ENCODE measurements around the gene AUTS2.

AUTS2 gene

DNA sequence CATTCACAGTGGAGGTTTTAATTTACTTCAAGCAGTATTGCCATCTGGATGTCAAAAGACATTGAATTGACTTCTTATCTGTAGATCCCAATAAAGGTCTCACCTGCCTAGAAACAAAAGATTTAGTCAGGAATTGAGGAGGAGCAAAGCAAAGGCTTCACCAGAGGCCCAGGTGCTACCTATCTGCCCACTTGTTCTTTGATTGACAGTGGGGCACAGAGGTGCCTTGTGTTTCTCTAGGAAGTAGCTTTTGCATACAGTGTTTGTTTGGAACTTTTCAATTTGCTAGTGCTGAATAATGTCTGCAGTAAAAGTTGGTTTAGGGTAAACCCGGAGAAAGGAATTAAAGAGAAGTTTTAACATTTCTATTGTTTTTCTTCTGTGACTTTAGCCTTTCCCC is 40.4 kb downstream of the AUTS2 start:
- H3K4me3 ChIP-seq (ENCODE audit: low read depth, low read length): no peak overlapping the region
- TF ChIP-seq, protein P1, sequence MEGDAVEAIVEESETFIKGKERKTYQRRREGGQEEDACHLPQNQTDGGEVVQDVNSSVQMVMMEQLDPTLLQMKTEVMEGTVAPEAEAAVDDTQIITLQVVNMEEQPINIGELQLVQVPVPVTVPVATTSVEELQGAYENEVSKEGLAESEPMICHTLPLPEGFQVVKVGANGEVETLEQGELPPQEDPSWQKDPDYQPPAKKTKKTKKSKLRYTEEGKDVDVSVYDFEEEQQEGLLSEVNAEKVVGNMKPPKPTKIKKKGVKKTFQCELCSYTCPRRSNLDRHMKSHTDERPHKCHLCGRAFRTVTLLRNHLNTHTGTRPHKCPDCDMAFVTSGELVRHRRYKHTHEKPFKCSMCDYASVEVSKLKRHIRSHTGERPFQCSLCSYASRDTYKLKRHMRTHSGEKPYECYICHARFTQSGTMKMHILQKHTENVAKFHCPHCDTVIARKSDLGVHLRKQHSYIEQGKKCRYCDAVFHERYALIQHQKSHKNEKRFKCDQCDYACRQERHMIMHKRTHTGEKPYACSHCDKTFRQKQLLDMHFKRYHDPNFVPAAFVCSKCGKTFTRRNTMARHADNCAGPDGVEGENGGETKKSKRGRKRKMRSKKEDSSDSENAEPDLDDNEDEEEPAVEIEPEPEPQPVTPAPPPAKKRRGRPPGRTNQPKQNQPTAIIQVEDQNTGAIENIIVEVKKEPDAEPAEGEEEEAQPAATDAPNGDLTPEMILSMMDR (IDR thresholded peaks at IDR 0.05; ENCODE audit: low read depth, low read length, missing control alignments): no peak
- DNase-seq (ENCODE audit: low read depth): no peak
- in situ Hi-C loops (cut with HindIII; ENCODE audit: low sequenced_read_pairs): no loop called here

DNA sequence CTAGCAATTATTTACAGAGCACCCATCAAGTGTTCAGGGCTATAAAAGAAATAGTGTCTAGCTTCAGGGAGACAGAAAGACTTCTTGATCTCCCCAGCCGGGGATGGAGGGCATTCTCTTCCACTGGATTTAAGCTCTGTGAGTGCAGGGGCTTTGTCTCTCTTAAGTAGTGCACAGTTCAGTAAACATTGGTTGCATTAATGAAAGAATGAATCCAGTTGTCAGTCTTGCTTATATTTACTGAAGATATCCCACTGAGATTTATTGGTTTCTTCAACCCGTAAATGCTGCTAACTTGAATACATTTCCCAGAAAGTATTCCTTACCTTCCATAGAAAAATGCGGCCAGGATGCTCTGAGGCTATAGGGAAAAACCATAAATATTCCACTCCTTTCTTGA is 41.9 kb downstream of the AUTS2 start:
- TF ChIP-seq, protein P1 (IDR thresholded peaks at IDR 0.05; ENCODE audit: low read depth, low read length, missing control alignments): no peak
- DNase-seq (ENCODE audit: low read depth): no peak
- no peak overlapping the region for H3K4me3 ChIP-seq (ENCODE audit: low read depth, low read length)
- in situ Hi-C loops (cut with HindIII; ENCODE audit: low sequenced_read_pairs): no loop called here

DNA sequence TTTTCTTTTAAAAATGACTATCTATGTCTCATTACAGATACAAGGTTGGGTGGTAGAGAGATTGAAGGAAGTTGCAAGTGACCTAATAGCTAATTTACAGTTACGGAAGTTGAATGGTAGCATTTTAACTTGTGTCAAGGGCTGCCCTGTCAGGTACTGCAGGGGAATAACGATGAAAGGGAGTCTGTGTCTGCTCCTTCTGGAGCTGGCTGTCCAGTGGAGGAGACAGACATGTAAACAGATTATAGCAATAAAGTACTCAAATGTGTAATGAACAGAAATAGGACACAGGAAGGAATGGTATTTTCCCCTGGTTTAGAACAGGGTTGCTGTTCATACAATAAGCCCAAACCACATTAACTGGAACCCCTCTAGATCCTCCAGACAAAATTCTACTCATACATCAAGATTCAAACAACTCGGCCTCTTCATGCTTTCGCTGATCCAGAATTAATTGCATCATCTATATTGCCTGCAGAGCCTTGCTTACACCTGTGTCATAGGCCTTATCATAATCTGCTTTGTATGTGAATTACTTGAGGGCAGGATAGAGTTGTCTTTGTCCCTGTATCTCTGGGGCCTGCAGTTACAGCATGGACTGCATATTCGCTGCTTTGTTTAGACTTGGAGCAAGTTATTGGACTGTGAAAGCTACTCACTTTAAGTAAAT is 42.8 kb downstream of the AUTS2 start:
- no peak for DNase-seq (ENCODE audit: low read depth)
- in situ Hi-C loops (cut with HindIII; ENCODE audit: low sequenced_read_pairs): no loop called here
- H3K4me3 ChIP-seq (ENCODE audit: low read depth, low read length): no peak overlapping the region
- TF ChIP-seq, protein P1 (IDR thresholded peaks at IDR 0.05; ENCODE audit: low read depth, low read length, missing control alignments): no peak

DNA sequence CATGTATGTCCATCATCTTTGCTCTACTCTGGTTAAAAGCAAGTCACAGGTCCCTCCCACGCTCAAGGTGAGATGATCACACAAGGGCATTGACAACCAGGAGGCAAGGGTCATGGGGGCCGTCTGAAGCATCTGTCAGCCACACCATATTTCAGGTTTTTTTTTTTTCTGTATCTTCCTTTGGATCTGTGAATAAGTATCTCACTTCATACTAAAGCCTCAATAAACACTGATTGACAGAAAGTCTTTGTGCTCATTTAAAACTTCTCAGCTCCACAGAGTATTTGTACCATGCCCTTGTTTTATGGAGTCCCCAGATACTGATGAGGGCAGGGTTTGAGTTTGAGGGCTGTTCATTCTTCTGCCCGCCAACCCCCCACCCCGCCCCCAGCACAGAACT is 45.0 kb downstream of the AUTS2 start:
- TF ChIP-seq, protein P1 (IDR thresholded peaks at IDR 0.05; ENCODE audit: low read depth, low read length, missing control alignments): no peak
- H3K4me3 ChIP-seq (ENCODE audit: low read depth, low read length): no peak overlapping the region
- in situ Hi-C loops (cut with HindIII; ENCODE audit: low sequenced_read_pairs): no loop called here
- DNase-seq (ENCODE audit: low read depth): no peak

DNA sequence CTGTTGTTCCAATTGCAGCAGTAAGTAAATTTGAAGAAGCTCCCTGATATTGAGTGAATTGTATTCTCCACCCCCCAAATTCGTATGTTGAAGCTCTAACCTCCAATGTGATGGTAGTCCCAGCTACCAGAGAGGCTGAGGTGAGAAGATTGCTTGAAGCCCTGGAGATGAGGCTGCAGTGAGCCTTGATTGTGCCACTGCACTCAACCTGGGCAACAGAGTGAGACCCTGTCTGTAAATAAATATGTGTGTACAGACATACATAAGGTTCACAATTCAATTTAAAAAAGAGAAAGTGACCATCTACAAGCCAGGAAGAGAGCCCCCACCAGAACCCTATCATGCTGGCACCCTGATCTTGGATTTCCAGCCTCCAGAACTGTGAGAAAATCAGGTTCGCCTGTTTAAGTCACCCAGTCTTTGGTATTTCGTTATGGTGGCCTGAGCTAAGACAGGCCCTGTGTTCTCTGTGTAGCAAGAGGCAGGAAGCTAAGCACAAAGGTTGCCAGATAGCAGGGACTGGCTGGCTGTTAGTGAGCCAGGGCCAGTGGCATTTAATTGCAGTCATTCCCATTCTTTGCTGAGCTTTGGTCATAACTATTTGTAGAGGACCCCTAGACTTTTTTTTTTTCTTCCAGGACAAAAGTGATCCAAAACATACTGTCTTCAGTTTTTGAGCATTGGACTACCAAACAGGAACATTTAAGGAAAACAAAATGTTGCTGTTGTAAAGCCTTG is 45.6 kb downstream of the AUTS2 start:
- in situ Hi-C loops (cut with HindIII; ENCODE audit: low sequenced_read_pairs): no loop called here
- TF ChIP-seq, protein P1 (IDR thresholded peaks at IDR 0.05; ENCODE audit: low read depth, low read length, missing control alignments): no peak
- no peak for DNase-seq (ENCODE audit: low read depth)
- H3K4me3 ChIP-seq (ENCODE audit: low read depth, low read length): no peak overlapping the region

DNA sequence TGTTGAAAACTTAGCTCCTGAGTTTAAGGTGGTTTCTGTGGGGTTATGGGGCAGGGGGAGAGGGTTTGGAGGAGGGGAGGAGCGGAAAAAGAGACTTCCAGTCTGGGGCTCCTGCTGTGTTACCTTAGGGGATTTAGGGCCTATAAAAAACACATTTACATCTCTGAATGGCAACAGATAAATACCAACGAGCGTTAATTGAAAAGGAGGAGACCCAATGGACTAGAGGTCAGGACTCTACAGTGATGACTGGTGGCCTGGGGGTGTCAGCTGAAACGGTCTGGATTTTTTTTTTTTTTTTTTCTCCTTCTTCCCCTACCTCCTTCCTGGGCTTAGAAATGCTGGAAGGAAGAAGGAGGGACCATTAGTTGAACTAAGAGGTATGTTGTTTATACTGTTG is 47.4 kb downstream of the AUTS2 start:
- TF ChIP-seq, protein P1 (IDR thresholded peaks at IDR 0.05; ENCODE audit: low read depth, low read length, missing control alignments): no peak
- no peak for DNase-seq (ENCODE audit: low read depth)
- in situ Hi-C loops (cut with HindIII; ENCODE audit: low sequenced_read_pairs): no loop called here
- no peak overlapping the region for H3K4me3 ChIP-seq (ENCODE audit: low read depth, low read length)
